Neural cell (in vitro differentiated cells): ENCODE measurements around the gene PYDC2.

Experiments used
- TF ChIP-seq, protein P1 (sequence below): fragments of 450-650 bp; IDR thresholded peaks from 2 replicates; pipeline ENCODE4 v1.5.1; 2014; ENCODE audit warnings: antibody characterized with exemption, mild to moderate bottlenecking, moderate library complexity; ENCODE audit not compliant: poor library complexity, severe bottlenecking
- TF ChIP-seq, protein P2 (sequence below): IDR thresholded peaks from 2 replicates; pipeline ENCODE4 v1.6.1; 2012; ENCODE audit warnings: borderline replicate concordance

DNA sequence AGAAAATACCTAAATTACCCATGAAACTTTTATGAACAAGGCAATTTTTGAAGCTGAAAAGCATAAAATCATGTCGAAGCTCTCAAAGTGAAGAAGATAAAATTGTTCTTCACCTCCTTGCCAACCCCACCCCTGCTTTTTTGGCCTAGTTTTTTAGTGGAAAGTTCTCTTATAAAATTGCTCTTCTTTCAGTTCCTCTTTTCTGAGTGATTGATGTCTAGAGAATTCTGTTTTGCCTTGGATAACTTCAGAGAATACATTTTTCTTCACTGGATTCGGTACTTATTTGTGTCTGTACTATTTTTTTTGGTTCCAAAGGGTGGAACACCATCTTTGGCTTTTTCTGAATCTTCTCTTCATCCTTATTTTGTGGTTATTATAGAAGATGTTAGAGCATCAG, 25.0 kb upstream of the PYDC2 start:
- TF ChIP-seq, protein P1, sequence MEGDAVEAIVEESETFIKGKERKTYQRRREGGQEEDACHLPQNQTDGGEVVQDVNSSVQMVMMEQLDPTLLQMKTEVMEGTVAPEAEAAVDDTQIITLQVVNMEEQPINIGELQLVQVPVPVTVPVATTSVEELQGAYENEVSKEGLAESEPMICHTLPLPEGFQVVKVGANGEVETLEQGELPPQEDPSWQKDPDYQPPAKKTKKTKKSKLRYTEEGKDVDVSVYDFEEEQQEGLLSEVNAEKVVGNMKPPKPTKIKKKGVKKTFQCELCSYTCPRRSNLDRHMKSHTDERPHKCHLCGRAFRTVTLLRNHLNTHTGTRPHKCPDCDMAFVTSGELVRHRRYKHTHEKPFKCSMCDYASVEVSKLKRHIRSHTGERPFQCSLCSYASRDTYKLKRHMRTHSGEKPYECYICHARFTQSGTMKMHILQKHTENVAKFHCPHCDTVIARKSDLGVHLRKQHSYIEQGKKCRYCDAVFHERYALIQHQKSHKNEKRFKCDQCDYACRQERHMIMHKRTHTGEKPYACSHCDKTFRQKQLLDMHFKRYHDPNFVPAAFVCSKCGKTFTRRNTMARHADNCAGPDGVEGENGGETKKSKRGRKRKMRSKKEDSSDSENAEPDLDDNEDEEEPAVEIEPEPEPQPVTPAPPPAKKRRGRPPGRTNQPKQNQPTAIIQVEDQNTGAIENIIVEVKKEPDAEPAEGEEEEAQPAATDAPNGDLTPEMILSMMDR = no peak
- TF ChIP-seq, protein P2, sequence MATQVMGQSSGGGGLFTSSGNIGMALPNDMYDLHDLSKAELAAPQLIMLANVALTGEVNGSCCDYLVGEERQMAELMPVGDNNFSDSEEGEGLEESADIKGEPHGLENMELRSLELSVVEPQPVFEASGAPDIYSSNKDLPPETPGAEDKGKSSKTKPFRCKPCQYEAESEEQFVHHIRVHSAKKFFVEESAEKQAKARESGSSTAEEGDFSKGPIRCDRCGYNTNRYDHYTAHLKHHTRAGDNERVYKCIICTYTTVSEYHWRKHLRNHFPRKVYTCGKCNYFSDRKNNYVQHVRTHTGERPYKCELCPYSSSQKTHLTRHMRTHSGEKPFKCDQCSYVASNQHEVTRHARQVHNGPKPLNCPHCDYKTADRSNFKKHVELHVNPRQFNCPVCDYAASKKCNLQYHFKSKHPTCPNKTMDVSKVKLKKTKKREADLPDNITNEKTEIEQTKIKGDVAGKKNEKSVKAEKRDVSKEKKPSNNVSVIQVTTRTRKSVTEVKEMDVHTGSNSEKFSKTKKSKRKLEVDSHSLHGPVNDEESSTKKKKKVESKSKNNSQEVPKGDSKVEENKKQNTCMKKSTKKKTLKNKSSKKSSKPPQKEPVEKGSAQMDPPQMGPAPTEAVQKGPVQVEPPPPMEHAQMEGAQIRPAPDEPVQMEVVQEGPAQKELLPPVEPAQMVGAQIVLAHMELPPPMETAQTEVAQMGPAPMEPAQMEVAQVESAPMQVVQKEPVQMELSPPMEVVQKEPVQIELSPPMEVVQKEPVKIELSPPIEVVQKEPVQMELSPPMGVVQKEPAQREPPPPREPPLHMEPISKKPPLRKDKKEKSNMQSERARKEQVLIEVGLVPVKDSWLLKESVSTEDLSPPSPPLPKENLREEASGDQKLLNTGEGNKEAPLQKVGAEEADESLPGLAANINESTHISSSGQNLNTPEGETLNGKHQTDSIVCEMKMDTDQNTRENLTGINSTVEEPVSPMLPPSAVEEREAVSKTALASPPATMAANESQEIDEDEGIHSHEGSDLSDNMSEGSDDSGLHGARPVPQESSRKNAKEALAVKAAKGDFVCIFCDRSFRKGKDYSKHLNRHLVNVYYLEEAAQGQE = no peak
